ENCODE measurements around the gene COL4A4. TPM values are rescaled to one million over a fixed set of nuclear protein-coding genes. Genes with fewer than 3 reads are reported as not detected.

COL4A4 gene
- total and polyA plus RNA-seq, 12 donors = 0.44 to 41.6 (median 22.1) TPM

DNA sequence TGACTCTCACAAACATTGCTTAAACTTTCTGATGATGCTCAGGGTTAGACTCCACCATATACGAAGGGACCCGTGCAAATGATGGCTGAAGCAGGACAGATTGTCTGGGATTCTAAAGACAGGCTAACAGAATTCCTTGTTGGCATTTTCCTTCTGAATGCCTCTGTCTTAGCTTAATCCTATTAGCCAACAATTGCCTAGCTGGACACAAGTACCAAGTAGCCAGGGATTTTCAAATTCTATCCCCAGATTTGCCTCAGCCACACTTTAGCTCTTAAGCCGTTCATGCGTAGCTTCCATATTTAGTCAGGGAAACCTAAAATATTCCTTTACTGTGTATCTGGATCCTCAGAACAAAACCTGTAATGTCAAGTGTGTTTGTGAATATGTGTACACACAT, 40.4 kb upstream of the COL4A4 start:
- Histone ChIP-seq H3K9me3 (replicated peaks in 1 of 3) (no peaks in the 10 kb centered on the region), H3K4me1 (replicated peaks in 1 of 2) (no peaks in the 10 kb centered on the region), H3K27ac (no peak overlapping the region), H3K36me3 (replicated peaks in 1 of 2) (no peaks in the 10 kb centered on the region), H3K4me3 (no peak overlapping the region), H3K27me3 (no peaks in the 10 kb centered on the region)
- intact Hi-C loops (cut with DNase I) = no loop called here
- no peak for DNase-seq
- 93 to 97% (median 95%) methylated on average over 4 of the region's 4 CpGs for WGBS, 4 donors
- TF ChIP-seq POLR2A (IDR thresholded peaks at IDR 0.05) = no peak
- TF ChIP-seq, protein P1, sequence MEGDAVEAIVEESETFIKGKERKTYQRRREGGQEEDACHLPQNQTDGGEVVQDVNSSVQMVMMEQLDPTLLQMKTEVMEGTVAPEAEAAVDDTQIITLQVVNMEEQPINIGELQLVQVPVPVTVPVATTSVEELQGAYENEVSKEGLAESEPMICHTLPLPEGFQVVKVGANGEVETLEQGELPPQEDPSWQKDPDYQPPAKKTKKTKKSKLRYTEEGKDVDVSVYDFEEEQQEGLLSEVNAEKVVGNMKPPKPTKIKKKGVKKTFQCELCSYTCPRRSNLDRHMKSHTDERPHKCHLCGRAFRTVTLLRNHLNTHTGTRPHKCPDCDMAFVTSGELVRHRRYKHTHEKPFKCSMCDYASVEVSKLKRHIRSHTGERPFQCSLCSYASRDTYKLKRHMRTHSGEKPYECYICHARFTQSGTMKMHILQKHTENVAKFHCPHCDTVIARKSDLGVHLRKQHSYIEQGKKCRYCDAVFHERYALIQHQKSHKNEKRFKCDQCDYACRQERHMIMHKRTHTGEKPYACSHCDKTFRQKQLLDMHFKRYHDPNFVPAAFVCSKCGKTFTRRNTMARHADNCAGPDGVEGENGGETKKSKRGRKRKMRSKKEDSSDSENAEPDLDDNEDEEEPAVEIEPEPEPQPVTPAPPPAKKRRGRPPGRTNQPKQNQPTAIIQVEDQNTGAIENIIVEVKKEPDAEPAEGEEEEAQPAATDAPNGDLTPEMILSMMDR (IDR thresholded peaks at IDR 0.05) = no peak

DNA sequence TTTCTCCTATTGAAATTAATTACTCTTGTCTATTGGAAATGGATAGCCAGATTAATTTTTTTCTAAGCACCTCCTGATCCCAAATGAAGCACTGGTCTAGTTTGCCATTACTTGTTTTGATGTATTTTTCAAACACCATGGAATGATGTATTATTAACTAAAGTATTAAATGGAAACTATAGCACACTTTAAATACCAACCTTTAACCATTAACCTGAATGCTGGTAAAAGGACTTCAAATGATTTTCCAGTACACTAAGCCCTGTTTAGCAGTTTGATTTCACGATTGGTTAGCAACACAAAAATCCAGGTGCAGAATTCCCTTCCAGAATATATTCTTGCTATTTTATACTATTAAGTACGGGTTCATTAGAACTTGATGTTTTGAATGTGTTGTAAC, 37.8 kb upstream of the COL4A4 start:
- intact Hi-C loops (cut with DNase I) = no loop called here
- no peaks in the 10 kb centered on the region for H3K27me3 ChIP-seq
- no peak overlapping the region for H3K4me3 ChIP-seq

DNA sequence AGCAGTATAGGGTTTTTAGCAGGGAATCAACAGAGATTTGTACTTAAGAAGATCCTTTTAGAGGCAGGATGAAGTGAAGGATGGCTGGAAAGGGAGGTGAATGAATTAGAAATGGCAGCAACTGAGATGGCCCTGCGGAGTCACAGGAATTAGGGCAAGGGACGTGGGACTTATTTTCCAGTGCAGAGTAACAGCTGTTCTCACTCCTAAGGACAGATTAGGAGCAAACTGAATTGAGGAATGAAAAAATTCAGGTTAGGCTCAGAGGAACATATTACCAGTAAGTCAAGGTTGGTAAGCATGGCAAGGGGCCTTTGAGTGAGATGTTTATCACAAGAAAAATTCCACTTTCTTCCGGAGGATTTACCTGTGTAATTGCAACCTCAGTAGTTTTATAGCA, 34.9 kb upstream of the COL4A4 start:
- H3K4me1 ChIP-seq (replicated peaks in 1 of 2) = peaks cover 0 to 9% of the 10 kb centered on the region in 2 donors
- no peak for TF ChIP-seq POLR2A (IDR thresholded peaks at IDR 0.05)
- TF ChIP-seq, protein P1 (IDR thresholded peaks at IDR 0.05) = no peak
- no peak for DNase-seq
- no peaks in the 10 kb centered on the region for H3K9me3 ChIP-seq (replicated peaks in 1 of 3)
- no peak overlapping the region for H3K27ac ChIP-seq
- intact Hi-C loops (cut with DNase I) = no loop called here
- H3K4me3 ChIP-seq = no peak overlapping the region
- WGBS, 4 donors = 58 to 73% (median 61%) methylated on average over 3 of the region's 3 CpGs
- H3K36me3 ChIP-seq (replicated peaks in 1 of 2) = no peaks in the 10 kb centered on the region
- no peaks in the 10 kb centered on the region for H3K27me3 ChIP-seq

More for the DNA sequence above, 37.8 kb upstream of the COL4A4 start:
- Histone ChIP-seq H3K4me1 (replicated peaks in 1 of 2) (peaks cover 0 to 9% of the 10 kb centered on the region in 2 donors), H3K36me3 (replicated peaks in 1 of 2) (no peaks in the 10 kb centered on the region), H3K27ac (no peak overlapping the region), H3K9me3 (replicated peaks in 1 of 3) (no peaks in the 10 kb centered on the region)
- DNase-seq = no peak
- 84 to 95% (median 90%) methylated on average over 2 of the region's 2 CpGs for WGBS, 4 donors
- no peak for TF ChIP-seq POLR2A (IDR thresholded peaks at IDR 0.05)
- TF ChIP-seq, protein P1 (IDR thresholded peaks at IDR 0.05) = no peak

DNA sequence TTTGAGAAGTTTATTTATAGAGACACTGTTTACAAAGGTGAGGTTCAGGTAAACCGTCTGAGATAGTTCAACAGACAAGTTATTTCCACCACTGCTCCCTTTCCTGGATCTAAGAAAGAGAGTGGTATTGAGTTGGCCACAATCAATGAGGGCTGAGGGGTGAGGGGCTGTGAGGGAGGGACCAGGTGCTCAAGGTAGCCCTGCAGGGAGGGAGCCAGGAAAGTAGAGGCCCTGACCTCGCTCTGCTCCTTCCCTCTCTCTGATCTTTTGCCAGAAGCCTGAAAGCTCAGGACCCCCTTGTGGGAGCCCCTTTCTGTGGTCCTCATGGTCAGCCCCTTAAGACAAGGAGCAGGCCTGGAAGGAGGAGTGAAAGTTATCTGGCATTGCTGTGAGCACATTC, 30.2 kb upstream of the COL4A4 start:
- H3K4me3 ChIP-seq = no peak overlapping the region
- H3K4me1 ChIP-seq (replicated peaks in 1 of 2) = peaks cover 12 to 23% of the 10 kb centered on the region in 2 donors
- no peak overlapping the region for H3K27ac ChIP-seq
- intact Hi-C loops (cut with DNase I) = no loop called here
- H3K27me3 ChIP-seq = no peaks in the 10 kb centered on the region
- WGBS, 4 donors = 75 to 88% (median 84%) methylated on average over 2 of the region's 2 CpGs
- H3K36me3 ChIP-seq (replicated peaks in 1 of 2) = no peaks in the 10 kb centered on the region
- no peak for DNase-seq
- TF ChIP-seq, protein P1 (IDR thresholded peaks at IDR 0.05) = no peak
- TF ChIP-seq POLR2A (IDR thresholded peaks at IDR 0.05) = no peak
- no peaks in the 10 kb centered on the region for H3K9me3 ChIP-seq (replicated peaks in 1 of 3)
